ENCODE data around the gene USP48.

Gene USP48

GRCh38 chr1:21668232-21668950 lies 114.6 kb downstream of the USP48 start:
- DNase-seq (ENCODE audit: low read depth) = no peak

GRCh38 chr1:21667348-21668231 lies 115.4 kb downstream of the USP48 start:
- no peak for DNase-seq (ENCODE audit: low read depth)

- no peak for DNase-seq (ENCODE audit: low read depth)
These were observed 116.2 kb downstream of the USP48 start for GRCh38 chr1:21666576-21667320.

GRCh38 chr1:21665711-21666575 lies 117.0 kb downstream of the USP48 start:
- DNase-seq (ENCODE audit: low read depth) = peak; percentile 28

GRCh38 chr1:21664806-21665588 lies 118.0 kb downstream of the USP48 start:
- DNase-seq (ENCODE audit: low read depth) = no peak

GRCh38 chr1:21663951-21664805 lies 118.8 kb downstream of the USP48 start:
- DNase-seq (ENCODE audit: low read depth) = no peak

- DNase-seq (ENCODE audit: low read depth) = no peak
These were observed 119.5 kb downstream of the USP48 start for GRCh38 chr1:21663248-21663950.

GRCh38 chr1:21662426-21663247 lies 120.3 kb downstream of the USP48 start:
- DNase-seq (ENCODE audit: low read depth) = no peak

- no peak for DNase-seq (ENCODE audit: low read depth)
These were observed 121.1 kb downstream of the USP48 start for GRCh38 chr1:21661886-21662285.

GRCh38 chr1:21659924-21660326 lies 123.0 kb downstream of the USP48 start:
- no peak for DNase-seq (ENCODE audit: low read depth)

- peak; percentile 58 for DNase-seq (ENCODE audit: low read depth)
These were observed 123.6 kb downstream of the USP48 start for GRCh38 chr1:21659099-21659923.

- DNase-seq (ENCODE audit: low read depth) = no peak
These were observed 125.3 kb downstream of the USP48 start for GRCh38 chr1:21657456-21658190.

GRCh38 chr1:21655748-21656147 lies 127.2 kb downstream of the USP48 start:
- peak; percentile 51 for DNase-seq (ENCODE audit: low read depth)

GRCh38 chr1:21655259-21655658 lies 127.7 kb downstream of the USP48 start:
- DNase-seq (ENCODE audit: low read depth) = no peak

GRCh38 chr1:21654209-21654608 lies 128.7 kb downstream of the USP48 start:
- DNase-seq (ENCODE audit: low read depth) = no peak

GRCh38 chr1:21653744-21654100 lies 129.2 kb downstream of the USP48 start:
- no peak for DNase-seq (ENCODE audit: low read depth)

Measured in ELR (cell line).